LNCAP (cell line): ENCODE results near the gene CLN3.

Experiments used
- CTCF ChIP-seq: fragments of 450-650 bp; IDR thresholded peaks from 2 replicates; pipeline ENCODE4 v1.5.1; 2017; ENCODE audit warnings: mild to moderate bottlenecking

CLN3 gene

GRCh38 chr16:28532940-28533647, 41.2 kb upstream of the CLN3 start:
- TF ChIP-seq CTCF = no peak

GRCh38 chr16:28531777-28532744, 40.2 kb upstream of the CLN3 start:
- no peak for TF ChIP-seq CTCF

GRCh38 chr16:28529124-28529523, 37.2 kb upstream of the CLN3 start:
- TF ChIP-seq CTCF = no peak

GRCh38 chr16:28528463-28528867, 36.6 kb upstream of the CLN3 start:
- TF ChIP-seq CTCF = no peak

GRCh38 chr16:28527985-28528384, 36.1 kb upstream of the CLN3 start:
- TF ChIP-seq CTCF = no peak

GRCh38 chr16:28526201-28527099, 34.6 kb upstream of the CLN3 start:
- no peak for TF ChIP-seq CTCF

GRCh38 chr16:28524681-28525171, 32.9 kb upstream of the CLN3 start:
- no peak for TF ChIP-seq CTCF
